Bone marrow (tissue), 2 donors: Measurements from ENCODE around the gene STPG3.
A peak's percentile ranks its signal among the peaks of the same experiment; 100 is the strongest.
"Not testable (repeated sequence)": the region's sequence is repeated elsewhere in the genome, so short reads cannot be mapped to it uniquely, and the experiment has no call there.

Experiments used
- DNase-seq, 2 donors: peaks; one replicate each; lab custom pipeline; 2025; lab: John Stamatoyannopoulos, UW

STPG3 gene

GRCh38 chr9:137234055-137234697, 16.9 kb upstream of the STPG3 start:
- no peak for DNase-seq

GRCh38 chr9:137234758-137235423, 16.2 kb upstream of the STPG3 start:
- no peak for DNase-seq

- no peak for DNase-seq
These were observed 15.5 kb upstream of the STPG3 start for GRCh38 chr9:137235424-137236237.

- peak; percentile 59 to 74 for DNase-seq
These were observed 14.7 kb upstream of the STPG3 start for GRCh38 chr9:137236238-137236935.

- no peak for DNase-seq
These were observed 14.1 kb upstream of the STPG3 start for GRCh38 chr9:137236936-137237421.

- DNase-seq = no peak
These were observed 13.0 kb upstream of the STPG3 start for GRCh38 chr9:137237759-137238726.

GRCh38 chr9:137239541-137240200, 11.4 kb upstream of the STPG3 start:
- DNase-seq = not testable (repeated sequence)

GRCh38 chr9:137240318-137240840, 10.7 kb upstream of the STPG3 start:
- peak in 1 of 2 donors; percentile 28 for DNase-seq

- peak; percentile 97 to 100 for DNase-seq
These were observed 10.1 kb upstream of the STPG3 start, which contains the start of gene TUBB4B for GRCh38 chr9:137240841-137241489. Gene TUBB4B, plus strand, starts transcription at chr9:137241287. Its CDS starts 74 bp downstream, at chr9:137241361.

GRCh38 chr9:137241490-137242268, 9.4 kb upstream of the STPG3 start:
- DNase-seq = peak in 1 of 2 donors; percentile 80

GRCh38 chr9:137242269-137243203, 8.6 kb upstream of the STPG3 start:
- DNase-seq = no peak

GRCh38 chr9:137243266-137243625, 7.8 kb upstream of the STPG3 start:
- DNase-seq = not testable (repeated sequence)

- no peak for DNase-seq
These were observed 7.2 kb upstream of the STPG3 start for GRCh38 chr9:137243626-137244485.

- DNase-seq = no peak
These were observed 6.3 kb upstream of the STPG3 start for GRCh38 chr9:137244486-137245449.
